HG03521 (cell line): ENCODE measurements around the gene MDN1.
"Not testable (repeated sequence)": the region's sequence is repeated elsewhere in the genome, so short reads cannot be mapped to it uniquely, and the experiment has no call there.

Source experiments
- ATAC-seq: cut with Tn5 transposase; IDR thresholded peaks from one replicate; pipeline ENCODE4 v1.9.1; 2021; ENCODE audit warnings: mild to moderate bottlenecking, moderate library complexity; ENCODE audit not compliant: unreplicated experiment

Gene MDN1

GRCh38 chr6:89817481-89817880 is 2.1 kb downstream of the MDN1 start:
- ATAC-seq, result no peak

GRCh38 chr6:89813422-89813821 is 6.2 kb downstream of the MDN1 start:
- ATAC-seq, result not testable (repeated sequence)

GRCh38 chr6:89807581-89807980 is 12.0 kb downstream of the MDN1 start:
- ATAC-seq, result no peak

- no peak for ATAC-seq
Measured at GRCh38 chr6:89805814-89806371, 13.7 kb downstream of the MDN1 start.

- no peak for ATAC-seq
Measured at GRCh38 chr6:89803271-89803670, 16.3 kb downstream of the MDN1 start.

GRCh38 chr6:89799756-89800155 is 19.8 kb downstream of the MDN1 start:
- no peak for ATAC-seq

- ATAC-seq, result no peak
Measured at GRCh38 chr6:89799096-89799495, 20.5 kb downstream of the MDN1 start.

- no peak for ATAC-seq
Measured at GRCh38 chr6:89797317-89797716, 22.3 kb downstream of the MDN1 start.

GRCh38 chr6:89794324-89794723 is 25.3 kb downstream of the MDN1 start:
- no peak for ATAC-seq

- ATAC-seq, result no peak
Measured at GRCh38 chr6:89793586-89793985, 26.0 kb downstream of the MDN1 start.

- peak; percentile 61 for ATAC-seq
Measured at GRCh38 chr6:89792881-89793280, 26.7 kb downstream of the MDN1 start.

GRCh38 chr6:89790403-89790802 is 29.2 kb downstream of the MDN1 start:
- ATAC-seq, result no peak

- ATAC-seq, result no peak
Measured at GRCh38 chr6:89789980-89790379, 29.6 kb downstream of the MDN1 start.

- ATAC-seq, result no peak
Measured at GRCh38 chr6:89787660-89788328, 31.8 kb downstream of the MDN1 start.

- ATAC-seq, result no peak
Measured at GRCh38 chr6:89786970-89787369, 32.6 kb downstream of the MDN1 start.

- ATAC-seq, result no peak
Measured at GRCh38 chr6:89784838-89785237, 34.8 kb downstream of the MDN1 start.

GRCh38 chr6:89783293-89783692 is 36.3 kb downstream of the MDN1 start:
- ATAC-seq, result not testable (repeated sequence)

- ATAC-seq, result no peak
Measured at GRCh38 chr6:89782222-89782621, 37.4 kb downstream of the MDN1 start.

GRCh38 chr6:89781070-89782034 is 38.2 kb downstream of the MDN1 start:
- ATAC-seq, result no peak

- ATAC-seq, result no peak
Measured at GRCh38 chr6:89777455-89777854, 42.1 kb downstream of the MDN1 start.

GRCh38 chr6:89776583-89777233 is 42.9 kb downstream of the MDN1 start:
- ATAC-seq, result no peak
